Measurements from ENCODE around the gene DENND2D. TPM values are rescaled to one million over a fixed set of nuclear protein-coding genes. Genes with fewer than 3 reads are reported as not detected.

DENND2D gene
- total RNA-seq, 1 experiment from 2014 or later, result 0.11 TPM

GRCh38 chr1:111176678-111177077, 23.8 kb downstream of the DENND2D start:
- H3K79me1 ChIP-seq (ENCODE audit: insufficient read depth, low read depth, low read length, poor library complexity, severe bottlenecking), result no peaks in the 10 kb centered on the region
- H3K56ac ChIP-seq (ENCODE audit: insufficient read length, low read depth, low read length), result no peak overlapping the region
- no peak overlapping the region for H2BK5ac ChIP-seq (ENCODE audit: insufficient read length, low read length)
- H3K14ac ChIP-seq (ENCODE audit: insufficient read depth, low read length), result no peak overlapping the region
- no peak overlapping the region for H3K23ac ChIP-seq (ENCODE audit: insufficient read length, low read depth, low read length)
- H3K18ac ChIP-seq (ENCODE audit: insufficient read length, low read depth, low read length), result no peak overlapping the region
- no peaks in the 10 kb centered on the region for H3K4me1 ChIP-seq (ENCODE audit: insufficient read depth, low read length)
- no peaks in the 10 kb centered on the region for H3K23me2 ChIP-seq (ENCODE audit: insufficient read length, low read depth, low read length, poor library complexity, severe bottlenecking)
- no peak overlapping the region for H3K9ac ChIP-seq (ENCODE audit: extremely low read depth, insufficient read length, low read length)
- no peak overlapping the region for H4K5ac ChIP-seq (ENCODE audit: insufficient read length, low read depth, low read length)
- H2BK20ac ChIP-seq (ENCODE audit: low read depth, low read length, poor library complexity, severe bottlenecking), result no peak overlapping the region
- no peak overlapping the region for H2AFZ ChIP-seq (ENCODE audit: low read length)
- H2BK12ac ChIP-seq (ENCODE audit: insufficient read length, low read depth, low read length), result no peak overlapping the region
- H3K9me3 Mint-ChIP-seq, result no peaks in the 10 kb centered on the region
- no peaks in the 10 kb centered on the region for H3K9me3 ChIP-seq (ENCODE audit: control insufficient read depth, low read depth, low read length)
- no peak overlapping the region for H4K91ac ChIP-seq (ENCODE audit: insufficient read length, low read depth, low read length)
- no peak overlapping the region for H3T11ph ChIP-seq (ENCODE audit: low read length)
- no peak overlapping the region for H3K27ac ChIP-seq (ENCODE audit: insufficient read length, low read depth, low read length)
- no peaks in the 10 kb centered on the region for H3K27me3 ChIP-seq (ENCODE audit: insufficient read depth, low read length)
- no peak overlapping the region for H3K27ac Mint-ChIP-seq
- H3K4me2 ChIP-seq (ENCODE audit: insufficient read depth, insufficient read length, low read length), result no peak overlapping the region
- no peaks in the 10 kb centered on the region for H3K27me3 Mint-ChIP-seq (ENCODE audit: low read depth)
- no peak overlapping the region for H2BK15ac ChIP-seq (ENCODE audit: low read depth, low read length)
- no peak overlapping the region for H2BK120ac ChIP-seq (ENCODE audit: low read depth, low read length, poor library complexity, severe bottlenecking)
- H3K4ac ChIP-seq (ENCODE audit: low read depth, low read length), result no peak overlapping the region
- no CpG with 5 or more reads among the region's 1 CpG for WGBS (ENCODE audit: extremely low coverage, insufficient read length, low lambda C conversion rate)
- no peaks in the 10 kb centered on the region for H4K20me1 ChIP-seq (ENCODE audit: control insufficient read depth, insufficient read depth, insufficient read length)
- peaks cover 0 to 12% (median 8%) of the 10 kb centered on the region in 3 experiments; a peak in 4 of 7 replicates for H3K36me3 Mint-ChIP-seq (ENCODE audit: insufficient read depth in 1 of 3, low read depth in 3 of 3)
- no peak for TF ChIP-seq CTCF (conservative IDR thresholded peaks at IDR 0.05)
- no peak overlapping the region for H4K8ac ChIP-seq (replicated peaks; ENCODE audit: insufficient read length, low read depth, low read length)
- H3K4me3 Mint-ChIP-seq, result no peak overlapping the region
- no peaks in the 10 kb centered on the region for H3K4me1 Mint-ChIP-seq
- no peaks in the 10 kb centered on the region for H3K79me2 ChIP-seq (ENCODE audit: insufficient read depth, low read length)
- DNase-seq, result no peak
- H2AK5ac ChIP-seq (ENCODE audit: insufficient read length, low read length), result no peak overlapping the region

Measured in H9 (cell line).